Measurements from ENCODE around the gene KHDC4. TPM values are rescaled to one million over a fixed set of nuclear protein-coding genes. Genes with fewer than 3 reads are reported as not detected.

The KHDC4 gene
- total RNA-seq, 4 donors from 2014 or later = 28.8 to 139 (median 64.2) TPM

GRCh38 chr1:155946633-155947219 lies 12.5 kb upstream of the KHDC4 start:
- Histone ChIP-seq H3K4me3 (no peak overlapping the region), H3K4me1 (no peaks in the 10 kb centered on the region), H3K36me3 (no peaks in the 10 kb centered on the region), H3K27ac (no peak overlapping the region), H3K27me3 (no peaks in the 10 kb centered on the region), H3K9me3 (no peaks in the 10 kb centered on the region)
- TF ChIP-seq CTCF (IDR thresholded peaks at IDR 0.05) = no peak
- TF ChIP-seq POLR2A (IDR thresholded peaks at IDR 0.05) = no peak
- intact Hi-C loops (cut with DNase I; ENCODE audit: low total_unique reads) = no loop called here
- no peak for DNase-seq

- no peak for TF ChIP-seq CTCF (IDR thresholded peaks at IDR 0.05)
- no peak for TF ChIP-seq POLR2A (IDR thresholded peaks at IDR 0.05)
- no peaks in the 10 kb centered on the region for H3K9me3 ChIP-seq
- intact Hi-C loops (cut with DNase I; ENCODE audit: low total_unique reads) = no loop called here
- no peaks in the 10 kb centered on the region for H3K27me3 ChIP-seq
- H3K27ac ChIP-seq = no peak overlapping the region
- no peak overlapping the region for H3K4me3 ChIP-seq
- no peak for DNase-seq
- no peaks in the 10 kb centered on the region for H3K36me3 ChIP-seq
- no peaks in the 10 kb centered on the region for H3K4me1 ChIP-seq
Measured at GRCh38 chr1:155944444-155944799, 10.2 kb upstream of the KHDC4 start.

- Histone ChIP-seq H3K27ac (peak overlapping the region; percentile 24 to 67), H3K36me3 (no peaks in the 10 kb centered on the region), H3K4me1 (no peaks in the 10 kb centered on the region), H3K27me3 (no peaks in the 10 kb centered on the region), H3K4me3 (no peak overlapping the region), H3K9me3 (no peaks in the 10 kb centered on the region)
- intact Hi-C loops (cut with DNase I; ENCODE audit: low total_unique reads) = no loop called here
- DNase-seq = no peak
- TF ChIP-seq POLR2A (IDR thresholded peaks at IDR 0.05) = no peak
- no peak for TF ChIP-seq CTCF (IDR thresholded peaks at IDR 0.05)
Measured at GRCh38 chr1:155942578-155943141, 8.4 kb upstream of the KHDC4 start.

- H3K36me3 ChIP-seq = no peaks in the 10 kb centered on the region
- no peak for TF ChIP-seq POLR2A (IDR thresholded peaks at IDR 0.05)
- H3K27me3 ChIP-seq = no peaks in the 10 kb centered on the region
- intact Hi-C loops (cut with DNase I; ENCODE audit: low total_unique reads) = no loop called here
- H3K4me1 ChIP-seq = no peaks in the 10 kb centered on the region
- H3K4me3 ChIP-seq = no peak overlapping the region
- peak overlapping the region; percentile 24 to 67 for H3K27ac ChIP-seq
- no peaks in the 10 kb centered on the region for H3K9me3 ChIP-seq
- DNase-seq = no peak
Measured at GRCh38 chr1:155941845-155942531, 7.8 kb upstream of the KHDC4 start.

- no peaks in the 10 kb centered on the region for H3K4me1 ChIP-seq
- intact Hi-C loops (cut with DNase I; ENCODE audit: low total_unique reads) = no loop called here
- no peak for DNase-seq
Measured at GRCh38 chr1:155940993-155941844, 7.0 kb upstream of the KHDC4 start, which contains the start of gene RXFP4. Gene RXFP4 (plus strand): TSS chr1:155941638. CDS start chr1:155941710, 72 bp downstream.

More at GRCh38 chr1:155940993-155941844, 7.0 kb upstream of the KHDC4 start, which contains the start of gene RXFP4:
- Histone ChIP-seq H3K4me3 (no peak within 1 kb of the TSS), H3K9me3 (no peaks in the 10 kb centered on the region), H3K27ac (peak within 1 kb of the TSS; percentile 38 to 82), H3K27me3 (no peaks in the 10 kb centered on the region), H3K36me3 (no peaks in the 10 kb centered on the region)
- TF ChIP-seq POLR2A (IDR thresholded peaks at IDR 0.05) = no peak
- TF ChIP-seq CTCF (IDR thresholded peaks at IDR 0.05) = no peak

Data from uterus (tissue), 4 donors.